Fibroblast of pulmonary artery (primary cell): Measurements from ENCODE around the gene RAB31.

Experiments
- DNase-seq: peaks from one replicate; pipeline ENCODE4 v3.0.0-alpha.2; 2010; ENCODE audit warnings: low read depth
- H3K4me3 ChIP-seq: replicated peaks from 2 replicates; pipeline ENCODE4 v1.5.1; 2011; ENCODE audit warnings: low read depth, mild to moderate bottlenecking, control low read depth, low read length, moderate library complexity
- CTCF ChIP-seq: IDR thresholded peaks from 2 replicates; pipeline ENCODE4 v1.5.1; 2011; ENCODE audit warnings: mild to moderate bottlenecking, control low read depth, low read length, inconsistent platforms; ENCODE audit errors: missing control alignments

Gene RAB31

GRCh38 chr18:9758624-9759075 is 50.5 kb downstream of the RAB31 start:
- H3K4me3 ChIP-seq, result no peak overlapping the region
- TF ChIP-seq CTCF, result no peak
- no peak for DNase-seq

GRCh38 chr18:9760641-9761040 is 52.5 kb downstream of the RAB31 start:
- no peak for DNase-seq
- no peak for TF ChIP-seq CTCF
- no peak overlapping the region for H3K4me3 ChIP-seq

GRCh38 chr18:9762526-9762925 is 54.4 kb downstream of the RAB31 start:
- no peak for TF ChIP-seq CTCF
- no peak for DNase-seq
- H3K4me3 ChIP-seq, result no peak overlapping the region

GRCh38 chr18:9763157-9763556 is 55.1 kb downstream of the RAB31 start:
- TF ChIP-seq CTCF, result no peak
- DNase-seq, result no peak
- no peak overlapping the region for H3K4me3 ChIP-seq

- no peak for DNase-seq
- TF ChIP-seq CTCF, result no peak
These were observed 55.9 kb downstream of the RAB31 start for GRCh38 chr18:9764011-9764481.

GRCh38 chr18:9765501-9765900 is 57.4 kb downstream of the RAB31 start:
- no peak for DNase-seq
- H3K4me3 ChIP-seq, result no peak overlapping the region
- TF ChIP-seq CTCF, result no peak

More at GRCh38 chr18:9764011-9764481, 55.9 kb downstream of the RAB31 start:
- no peak overlapping the region for H3K4me3 ChIP-seq

GRCh38 chr18:9766076-9766481 is 58.0 kb downstream of the RAB31 start:
- H3K4me3 ChIP-seq, result no peak overlapping the region
- no peak for DNase-seq
- TF ChIP-seq CTCF, result no peak
